HG03558 (cell line): ENCODE measurements around the gene LHFPL2.
"Not testable (repeated sequence)": the region's sequence is repeated elsewhere in the genome, so short reads cannot be mapped to it uniquely, and the experiment has no call there.

ENCODE experiments used
- ATAC-seq: cut with Tn5 transposase; IDR thresholded peaks from one replicate; pipeline ENCODE4 v1.9.1; 2021; ENCODE audit warnings: moderate number of reproducible peaks; ENCODE audit not compliant: unreplicated experiment; ENCODE audit errors: extremely low read depth

LHFPL2 gene

DNA sequence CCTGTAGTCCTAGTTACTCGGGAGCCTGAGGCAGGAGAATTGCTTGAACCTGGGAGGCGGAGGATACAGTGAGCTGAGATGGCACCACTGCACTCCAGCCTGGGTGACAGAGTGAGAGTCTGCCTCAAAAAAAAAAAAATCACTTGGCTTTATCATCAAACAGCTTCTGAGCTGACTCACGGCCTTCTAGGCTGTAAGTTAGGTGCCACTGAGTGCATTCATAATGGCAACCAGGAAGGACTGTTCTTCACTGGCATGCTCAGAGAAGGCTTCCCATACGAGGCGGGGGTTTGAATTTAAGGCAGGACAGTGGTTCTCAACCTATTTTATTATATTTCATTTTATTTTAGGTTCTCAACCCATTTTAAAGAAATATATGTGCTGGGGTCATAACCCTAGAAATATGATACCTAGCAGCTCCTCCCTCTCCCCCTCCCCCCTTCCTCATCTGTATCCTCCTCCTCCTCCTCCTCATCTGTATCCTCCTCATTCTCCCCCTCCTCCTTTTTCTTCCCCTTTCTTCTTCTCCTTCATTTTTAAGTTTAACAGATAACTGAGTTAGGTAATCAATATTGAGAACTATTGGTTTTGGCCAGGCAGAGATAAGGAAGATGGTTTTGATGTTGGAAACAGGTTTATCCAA is 19.0 kb upstream of the LHFPL2 start:
- no peak for ATAC-seq

DNA sequence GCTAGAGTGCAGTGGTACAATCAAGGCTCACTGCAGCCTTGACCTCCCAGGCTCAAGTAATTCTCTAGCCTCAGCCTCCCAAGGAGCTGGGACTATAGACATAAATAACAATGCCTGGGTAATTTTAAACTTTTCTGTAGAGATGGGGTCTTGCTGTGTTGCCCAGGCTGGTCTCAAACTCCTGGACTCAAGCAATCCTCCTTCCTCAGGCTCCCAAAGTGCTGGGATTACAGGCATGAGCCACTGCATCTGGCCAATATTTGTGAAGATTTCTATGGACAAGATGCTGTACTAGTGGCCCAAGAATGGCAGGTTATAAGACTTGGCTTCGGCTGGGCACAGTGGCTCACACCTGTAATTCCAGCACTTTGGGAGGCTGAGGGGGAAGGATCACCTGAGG is 18.4 kb upstream of the LHFPL2 start:
- ATAC-seq, result not testable (repeated sequence)

DNA sequence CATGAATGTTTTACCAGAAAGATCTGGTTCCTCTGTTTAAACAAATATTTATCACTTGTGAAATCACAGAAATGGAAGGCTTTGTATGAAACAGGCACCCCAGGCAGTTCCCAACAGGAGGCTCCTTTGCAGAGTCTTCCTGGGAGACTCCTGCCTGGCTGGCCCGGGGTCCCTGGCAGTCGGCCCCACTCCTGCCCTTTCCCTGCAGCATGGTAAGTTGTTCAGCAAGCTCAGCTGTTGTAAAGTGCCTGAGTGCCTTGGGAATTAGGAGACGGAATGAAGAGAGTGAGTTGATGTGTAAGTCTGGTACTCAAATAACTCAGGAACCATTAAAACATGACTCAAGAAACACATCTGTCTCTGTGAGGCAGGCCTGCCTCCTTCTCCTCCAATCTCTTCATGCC is 17.5 kb upstream of the LHFPL2 start:
- ATAC-seq, result no peak

- no peak for ATAC-seq
These were observed 17.0 kb upstream of the LHFPL2 start for GRCh38 chr5:78665534-78665933.

DNA sequence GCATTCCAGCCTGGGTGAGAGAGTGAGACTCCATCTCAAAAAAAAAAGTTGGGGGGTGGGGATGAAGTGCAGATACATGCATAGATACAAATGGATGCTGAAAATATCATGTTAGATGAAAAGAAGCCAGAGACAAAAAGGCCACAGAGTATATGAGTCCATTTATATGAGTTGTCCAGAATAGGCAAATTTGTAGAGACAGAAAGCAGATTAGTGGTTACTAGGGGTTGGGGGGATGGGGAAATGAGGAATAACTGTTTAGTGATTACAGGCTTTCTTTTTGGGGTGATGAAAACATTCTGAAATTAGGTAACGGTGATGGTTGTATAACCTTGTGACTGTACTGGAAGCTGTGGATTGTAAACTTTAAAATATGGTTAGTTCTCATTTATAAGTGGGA is 13.8 kb upstream of the LHFPL2 start:
- ATAC-seq, result no peak

GRCh38 chr5:78661691-78662090 is 13.1 kb upstream of the LHFPL2 start:
- ATAC-seq, result no peak

DNA sequence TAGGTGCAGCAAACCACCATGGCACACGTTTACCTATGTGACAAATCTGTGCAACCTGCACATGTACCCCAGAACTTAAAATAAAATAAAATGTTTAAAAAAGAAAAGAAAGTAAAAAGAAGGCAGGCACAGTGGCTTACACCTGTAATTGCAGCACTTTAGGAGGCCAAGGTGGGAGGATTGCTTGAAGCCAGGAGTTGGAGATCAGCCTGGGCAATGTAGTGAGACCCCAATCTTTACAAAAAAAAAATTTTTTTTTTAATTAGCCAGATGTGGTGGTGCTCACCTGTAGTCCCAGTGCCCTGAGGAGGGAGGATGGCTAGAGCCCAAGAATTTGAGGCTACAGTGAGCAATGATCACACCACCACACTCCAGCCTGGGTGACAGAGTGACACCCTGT is 12.5 kb upstream of the LHFPL2 start:
- no peak for ATAC-seq

GRCh38 chr5:78660401-78660800 is 11.8 kb upstream of the LHFPL2 start:
- no peak for ATAC-seq

- ATAC-seq, result no peak
These were observed 11.1 kb upstream of the LHFPL2 start for GRCh38 chr5:78659714-78660113.

DNA sequence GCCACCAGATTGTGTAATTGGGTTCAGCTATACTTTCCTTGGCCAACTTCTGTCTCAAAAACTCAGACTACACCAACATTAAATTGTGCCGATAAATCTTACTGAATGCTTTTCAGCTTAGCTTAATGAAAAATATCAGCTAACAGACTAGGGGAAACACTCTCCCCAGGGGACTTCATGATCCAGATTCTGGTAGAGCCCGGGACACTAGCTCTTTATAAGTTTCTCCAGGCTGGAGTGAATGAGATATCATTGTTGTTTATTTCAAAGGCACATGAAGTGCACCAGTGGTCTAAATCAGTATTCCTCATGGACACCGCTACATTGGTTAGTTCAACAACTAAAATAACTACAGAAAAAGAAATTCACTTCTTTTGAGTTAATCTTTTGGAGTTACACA is 10.5 kb upstream of the LHFPL2 start:
- ATAC-seq, result no peak

- ATAC-seq, result no peak
These were observed 8.6 kb upstream of the LHFPL2 start for GRCh38 chr5:78657201-78657600.

DNA sequence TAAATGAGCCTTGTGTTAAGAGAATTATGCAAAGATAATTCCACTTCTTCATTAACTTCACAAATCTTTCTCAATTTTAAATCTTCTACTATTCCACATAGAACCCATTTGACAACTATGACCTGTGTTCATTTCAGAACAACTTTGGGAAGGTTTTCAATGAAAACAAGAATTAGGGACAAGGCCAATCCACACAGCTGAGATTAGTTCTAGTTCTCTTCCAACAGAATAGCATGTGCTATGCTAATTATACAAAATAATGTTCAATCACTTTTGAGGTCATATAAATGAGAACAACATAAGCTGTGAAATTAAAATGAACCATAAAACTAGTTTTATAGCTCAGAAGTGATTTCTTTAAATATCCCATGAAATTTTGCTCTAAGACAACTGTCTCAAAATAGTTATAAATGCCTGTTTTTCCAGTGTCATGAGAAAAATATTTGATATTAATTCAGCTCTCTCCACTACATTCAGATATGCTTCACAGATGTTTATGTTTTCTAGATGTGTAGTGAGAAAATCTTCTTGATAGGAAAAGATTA is 7.2 kb upstream of the LHFPL2 start:
- no peak for ATAC-seq

- ATAC-seq, result no peak
These were observed 5.8 kb upstream of the LHFPL2 start for GRCh38 chr5:78654386-78654785.

DNA sequence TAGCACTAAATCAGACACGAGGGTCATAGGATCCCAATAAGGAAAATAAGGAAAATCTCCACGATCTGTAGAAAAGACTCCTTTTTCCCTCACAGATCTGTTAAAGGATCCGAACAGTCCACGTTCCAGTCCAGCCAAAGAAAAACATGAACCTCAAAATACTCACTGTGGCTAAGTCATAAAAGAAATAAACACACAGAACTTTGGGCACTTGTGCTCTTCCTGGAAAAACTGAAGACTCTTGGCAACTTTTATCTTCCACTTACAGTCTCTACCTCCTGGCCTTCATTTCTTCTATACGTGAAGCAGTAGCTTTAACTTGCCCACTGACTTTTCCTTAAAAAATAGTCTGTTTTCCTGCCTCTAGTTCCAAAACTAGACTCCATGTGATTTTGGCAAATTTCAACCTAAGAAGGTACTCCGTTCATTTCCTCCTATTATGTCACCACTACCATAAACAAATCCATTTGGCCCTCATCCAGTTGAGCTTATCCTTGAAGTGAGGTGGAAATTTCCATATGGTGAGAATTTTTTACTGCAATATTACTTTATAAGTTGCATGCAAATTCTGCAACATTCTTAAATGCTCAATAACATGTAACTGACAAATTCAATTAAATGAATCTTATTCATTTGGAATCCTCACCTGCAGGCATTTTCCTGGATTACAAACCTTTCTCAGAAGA is 5.3 kb upstream of the LHFPL2 start:
- ATAC-seq, result no peak

DNA sequence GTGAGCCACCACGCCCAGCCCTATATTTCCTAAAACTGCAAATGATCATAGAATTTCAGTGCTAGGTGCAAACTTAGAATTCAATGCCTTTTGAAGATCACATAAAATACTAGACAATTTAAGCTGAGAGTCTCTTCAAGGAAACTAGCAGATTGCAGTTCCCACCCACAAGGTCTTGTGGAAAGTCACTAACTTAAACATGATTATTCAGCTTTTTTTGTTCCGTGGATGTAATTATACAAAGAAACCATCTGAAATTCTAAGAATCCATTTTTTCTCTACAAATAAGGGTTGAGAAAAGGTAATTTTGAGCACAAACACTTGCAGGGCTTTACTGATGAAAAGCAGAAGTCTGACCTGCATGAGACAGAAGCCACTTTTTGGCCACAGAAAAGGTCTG is 4.5 kb upstream of the LHFPL2 start:
- no peak for ATAC-seq

GRCh38 chr5:78651468-78651867 is 2.9 kb upstream of the LHFPL2 start:
- no peak for ATAC-seq

- ATAC-seq, result no peak
These were observed 2.0 kb upstream of the LHFPL2 start for GRCh38 chr5:78650531-78650930.

DNA sequence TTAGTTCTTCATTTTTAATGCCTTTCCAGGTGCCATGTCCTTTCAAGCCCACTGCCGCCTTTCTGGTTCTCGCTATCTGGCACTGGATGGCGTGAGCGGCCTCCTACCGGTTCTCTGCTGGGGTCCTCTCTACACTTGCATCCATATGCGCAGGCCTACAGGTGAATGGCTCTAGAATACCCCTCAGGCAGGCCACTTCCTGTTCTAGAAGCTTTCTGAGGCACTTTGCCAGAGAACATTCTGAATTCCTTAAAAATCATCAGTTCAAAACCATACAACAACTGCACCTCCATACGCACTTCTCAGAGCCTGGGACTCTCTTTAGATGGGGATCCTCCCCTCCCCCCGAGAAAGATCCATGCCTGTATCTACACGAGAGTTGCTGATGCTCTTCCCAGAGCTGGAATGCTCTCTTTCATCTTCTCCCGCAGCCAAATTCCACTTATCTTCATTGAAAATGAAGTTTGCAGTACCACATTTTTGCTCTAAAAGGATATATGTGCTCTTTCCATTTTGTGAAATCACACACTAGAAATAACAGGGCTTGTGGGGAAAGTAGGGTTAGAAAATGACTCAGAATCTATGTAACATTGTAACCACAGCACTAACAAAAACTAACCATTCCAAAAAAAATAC is 1.4 kb upstream of the LHFPL2 start:
- ATAC-seq, result no peak

DNA sequence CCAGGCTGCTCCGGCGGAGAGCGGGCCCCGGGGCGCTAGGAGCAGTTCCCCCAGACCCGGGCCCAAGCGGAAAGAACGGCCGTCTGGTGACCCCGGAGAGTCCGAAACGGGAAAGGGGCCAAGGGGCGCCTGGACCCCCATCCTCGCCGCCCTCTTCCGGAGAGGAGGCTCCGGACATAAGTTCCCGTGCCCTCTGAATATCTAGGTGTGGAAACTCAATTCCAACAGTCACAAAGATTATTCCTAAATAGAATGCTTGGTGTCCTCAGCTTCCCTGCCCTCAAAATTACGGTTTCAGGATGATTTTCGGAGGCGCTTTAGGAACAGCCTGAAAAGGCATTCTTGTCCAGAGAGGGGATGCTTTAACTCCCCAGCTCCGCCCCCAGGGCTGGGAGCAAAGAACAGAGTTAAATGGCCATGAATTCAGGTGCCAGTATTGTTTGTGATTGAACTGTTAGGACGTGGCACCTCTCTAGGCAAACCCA is 681 bp upstream of the LHFPL2 start:
- no peak for ATAC-seq

- ATAC-seq, result no peak
These were observed 674 bp downstream of the LHFPL2 start for GRCh38 chr5:78647838-78648358.

DNA sequence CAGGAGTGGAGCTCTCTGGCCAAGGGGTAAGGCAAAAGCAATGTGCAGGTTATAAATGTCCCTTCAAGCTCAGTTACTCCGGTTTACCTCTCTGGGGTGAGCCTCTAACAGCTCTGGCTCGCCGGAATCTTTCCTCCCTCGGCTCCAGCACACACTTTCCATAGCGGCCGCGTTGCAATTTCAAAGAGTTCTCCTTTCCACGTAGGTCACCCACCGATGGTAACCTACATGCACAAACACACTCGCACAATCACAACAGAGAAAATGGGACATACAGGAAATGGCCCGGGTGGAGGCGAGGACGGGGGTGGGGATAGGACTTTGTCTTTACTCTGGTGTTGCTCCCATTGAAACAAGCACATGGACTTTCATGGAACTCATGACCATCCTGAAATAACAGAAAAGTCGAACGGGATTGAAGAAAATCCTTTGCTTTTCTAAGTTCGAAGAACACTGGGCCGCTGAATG is 1.2 kb downstream of the LHFPL2 start:
- no peak for ATAC-seq
